Measurements from ENCODE around the gene RTP5.

Gene RTP5

GRCh38 chr2:241871538-241872312 is 2.2 kb downstream of the RTP5 start:
- no peak for DNase-seq

- no peak for DNase-seq
Measured at GRCh38 chr2:241872313-241872642, 2.7 kb downstream of the RTP5 start.

GRCh38 chr2:241873081-241873802 is 3.7 kb downstream of the RTP5 start:
- no peak for DNase-seq

GRCh38 chr2:241873803-241874110 is 4.2 kb downstream of the RTP5 start:
- DNase-seq, result no peak

GRCh38 chr2:241874277-241874925 is 4.9 kb downstream of the RTP5 start:
- no peak for DNase-seq

GRCh38 chr2:241875754-241876527 is 6.4 kb downstream of the RTP5 start:
- peak in 1 of 2 donors; percentile 13 for DNase-seq

- DNase-seq, result no peak
Measured at GRCh38 chr2:241876528-241877196, 7.1 kb downstream of the RTP5 start.

GRCh38 chr2:241877197-241877685 is 7.7 kb downstream of the RTP5 start:
- DNase-seq, result no peak

- peak; percentile 41 to 82 for DNase-seq
Measured at GRCh38 chr2:241877989-241878970, 8.8 kb downstream of the RTP5 start.

GRCh38 chr2:241879326-241879725 is 9.8 kb downstream of the RTP5 start:
- no peak for DNase-seq

GRCh38 chr2:241880311-241881073 is 11.0 kb downstream of the RTP5 start:
- no peak for DNase-seq

- peak in 1 of 2 donors; percentile 17 for DNase-seq
Measured at GRCh38 chr2:241882091-241882625, 12.6 kb downstream of the RTP5 start.

GRCh38 chr2:241884951-241885290 is 15.4 kb downstream of the RTP5 start:
- no peak for DNase-seq

- DNase-seq, result no peak
Measured at GRCh38 chr2:241885291-241885945, 15.9 kb downstream of the RTP5 start.

GRCh38 chr2:241885946-241886643 is 16.6 kb downstream of the RTP5 start:
- no peak for DNase-seq

- no peak for DNase-seq
Measured at GRCh38 chr2:241886840-241887447, 17.4 kb downstream of the RTP5 start.

GRCh38 chr2:241887806-241888522 is 18.4 kb downstream of the RTP5 start:
- no peak for DNase-seq

- no peak for DNase-seq
Measured at GRCh38 chr2:241888641-241889040, 19.1 kb downstream of the RTP5 start.
